ENCODE measurements around the gene BTRC.
A peak's percentile ranks its signal among the peaks of the same experiment; 100 is the strongest.
"Not testable (repeated sequence)": the region's sequence is repeated elsewhere in the genome, so short reads cannot be mapped to it uniquely, and the experiment has no call there.

The BTRC gene

GRCh38 chr10:101375076-101375475 is 21.1 kb downstream of the BTRC start:
- peak overlapping the region in 5 of 11 experiments; percentile 36 to 56 (median 42); a peak in 11 of 22 replicates for H3K4me2 ChIP-seq
- no peak overlapping the region for H3K27ac ChIP-seq
- H3K4me3 ChIP-seq, result no peak overlapping the region
- no peak for TF ChIP-seq Cebpa-rat (IDR thresholded peaks at IDR 0.05)
- H3K9ac ChIP-seq, result no peak overlapping the region
- peaks cover 2 to 46% (median 13%) of the 10 kb centered on the region in 11 experiments; a peak in 16 of 22 replicates for H3K36me3 ChIP-seq
- H3K9me3 ChIP-seq (replicated peaks in 1 of 11), result no peaks in the 10 kb centered on the region; a peak in 1 of 22 replicates
- peaks cover 0 to 11% (median 7%) of the 10 kb centered on the region in 10 experiments; a peak in 12 of 20 replicates for H3K4me1 ChIP-seq
- H4K20me1 ChIP-seq, result peaks cover 0 to 62% (median 15%) of the 10 kb centered on the region in 11 experiments; a peak in 13 of 22 replicates
- H3K27me3 ChIP-seq, result no peaks in the 10 kb centered on the region

- no peaks in the 10 kb centered on the region for H3K27me3 ChIP-seq
- peaks cover 0 to 25% (median 10%) of the 10 kb centered on the region in 11 experiments; a peak in 7 of 22 replicates for H3K36me3 ChIP-seq
- H3K9me3 ChIP-seq (replicated peaks in 1 of 11), result no peaks in the 10 kb centered on the region
- no peak overlapping the region for H3K4me3 ChIP-seq
- peaks cover 4 to 83% (median 33%) of the 10 kb centered on the region in 11 experiments; a peak in 16 of 22 replicates for H4K20me1 ChIP-seq
- H3K4me2 ChIP-seq, result no peak overlapping the region
- no peak for TF ChIP-seq Cebpa-rat (IDR thresholded peaks at IDR 0.05)
- no peak overlapping the region for H3K27ac ChIP-seq
- H3K9ac ChIP-seq, result no peak overlapping the region
- H3K4me1 ChIP-seq, result peaks cover 0 to 9% (median 6%) of the 10 kb centered on the region in 10 experiments; a peak in 12 of 20 replicates
Observed at GRCh38 chr10:101379663-101380352, 25.8 kb downstream of the BTRC start.

GRCh38 chr10:101380353-101381017 is 26.5 kb downstream of the BTRC start:
- Histone ChIP-seq H3K27ac (no peak overlapping the region), H3K4me2 (no peak overlapping the region), H4K20me1 (peaks cover 4 to 80% (median 27%) of the 10 kb centered on the region in 11 experiments; a peak in 16 of 22 replicates)

GRCh38 chr10:101385866-101386658 is 32.1 kb downstream of the BTRC start:
- Histone ChIP-seq H3K9me3 (replicated peaks in 1 of 11) (no peaks in the 10 kb centered on the region), H3K4me2 (no peak overlapping the region), H3K4me3 (no peak overlapping the region), H3K27ac (no peak overlapping the region), H3K27me3 (no peaks in the 10 kb centered on the region), H3K36me3 (peaks cover 0 to 6% (median 0%) of the 10 kb centered on the region in 11 experiments; a peak in 3 of 22 replicates), H3K9ac (no peak overlapping the region), H3K4me1 (no peaks in the 10 kb centered on the region), H4K20me1 (peaks cover 0 to 75% (median 24%) of the 10 kb centered on the region in 11 experiments; a peak in 13 of 22 replicates)
- no peak for TF ChIP-seq Cebpa-rat (IDR thresholded peaks at IDR 0.05)

More at GRCh38 chr10:101380353-101381017, 26.5 kb downstream of the BTRC start:
- TF ChIP-seq Cebpa-rat (IDR thresholded peaks at IDR 0.05), result no peak
- peaks cover 0 to 3% (median 0%) of the 10 kb centered on the region in 10 experiments; a peak in 5 of 20 replicates for H3K4me1 ChIP-seq
- no peak overlapping the region for H3K9ac ChIP-seq
- H3K27me3 ChIP-seq, result no peaks in the 10 kb centered on the region
- H3K4me3 ChIP-seq, result no peak overlapping the region
- H3K9me3 ChIP-seq (replicated peaks in 1 of 11), result no peaks in the 10 kb centered on the region
- peaks cover 0 to 18% (median 9%) of the 10 kb centered on the region in 11 experiments; a peak in 7 of 22 replicates for H3K36me3 ChIP-seq

GRCh38 chr10:101386659-101387259 is 32.8 kb downstream of the BTRC start:
- no peak overlapping the region for H3K27ac ChIP-seq
- H3K9me3 ChIP-seq (replicated peaks in 1 of 11), result no peaks in the 10 kb centered on the region
- no peak overlapping the region for H3K4me3 ChIP-seq
- H4K20me1 ChIP-seq, result peaks cover 0 to 71% (median 24%) of the 10 kb centered on the region in 11 experiments; a peak in 10 of 22 replicates
- no peak for TF ChIP-seq Cebpa-rat (IDR thresholded peaks at IDR 0.05)
- H3K4me2 ChIP-seq, result no peak overlapping the region
- no peaks in the 10 kb centered on the region for H3K4me1 ChIP-seq
- no peaks in the 10 kb centered on the region for H3K27me3 ChIP-seq
- peaks cover 0 to 6% (median 0%) of the 10 kb centered on the region in 11 experiments; a peak in 3 of 22 replicates for H3K36me3 ChIP-seq
- H3K9ac ChIP-seq, result no peak overlapping the region

GRCh38 chr10:101388676-101389276 is 34.8 kb downstream of the BTRC start:
- no peak overlapping the region for H3K4me3 ChIP-seq
- H3K9ac ChIP-seq, result no peak overlapping the region
- TF ChIP-seq Cebpa-rat (IDR thresholded peaks at IDR 0.05), result no peak
- peaks cover 0 to 72% (median 19%) of the 10 kb centered on the region in 11 experiments; a peak in 10 of 22 replicates for H4K20me1 ChIP-seq
- no peaks in the 10 kb centered on the region for H3K4me1 ChIP-seq
- no peak overlapping the region for H3K4me2 ChIP-seq
- H3K27ac ChIP-seq, result no peak overlapping the region
- peaks cover 0 to 6% (median 0%) of the 10 kb centered on the region in 11 experiments; a peak in 3 of 22 replicates for H3K36me3 ChIP-seq
- no peaks in the 10 kb centered on the region for H3K27me3 ChIP-seq
- H3K9me3 ChIP-seq (replicated peaks in 1 of 11), result no peaks in the 10 kb centered on the region

DNA sequence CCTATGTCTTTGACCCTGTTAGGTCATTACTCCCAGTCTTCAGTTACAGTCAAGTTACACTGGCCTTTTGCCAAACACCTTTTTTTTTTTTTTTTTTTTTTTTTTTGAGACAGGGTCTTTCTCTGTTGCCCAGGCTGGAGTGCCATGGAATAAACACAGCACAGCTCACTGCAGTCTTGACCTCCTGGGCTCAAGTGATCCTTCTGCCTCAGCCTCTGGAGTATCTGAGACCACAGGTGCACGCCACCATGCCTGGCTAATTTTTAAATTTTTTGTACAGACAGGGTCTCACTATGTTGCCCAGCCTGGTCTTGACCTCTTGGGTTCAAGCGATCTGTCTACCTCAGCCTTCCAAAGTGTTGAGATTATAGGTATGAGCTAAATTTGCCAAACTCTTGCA is 35.6 kb downstream of the BTRC start:
- H3K27ac ChIP-seq; H3K9ac ChIP-seq; H3K9me3 ChIP-seq (replicated peaks in 1 of 11); H3K4me3 ChIP-seq; H3K36me3 ChIP-seq; H3K4me2 ChIP-seq; H3K27me3 ChIP-seq; H3K4me1 ChIP-seq: not testable (repeated sequence)
- H4K20me1 ChIP-seq, result peaks cover 0 to 71% (median 17%) of the 10 kb centered on the region in 11 experiments; a peak in 11 of 22 replicates

DNA sequence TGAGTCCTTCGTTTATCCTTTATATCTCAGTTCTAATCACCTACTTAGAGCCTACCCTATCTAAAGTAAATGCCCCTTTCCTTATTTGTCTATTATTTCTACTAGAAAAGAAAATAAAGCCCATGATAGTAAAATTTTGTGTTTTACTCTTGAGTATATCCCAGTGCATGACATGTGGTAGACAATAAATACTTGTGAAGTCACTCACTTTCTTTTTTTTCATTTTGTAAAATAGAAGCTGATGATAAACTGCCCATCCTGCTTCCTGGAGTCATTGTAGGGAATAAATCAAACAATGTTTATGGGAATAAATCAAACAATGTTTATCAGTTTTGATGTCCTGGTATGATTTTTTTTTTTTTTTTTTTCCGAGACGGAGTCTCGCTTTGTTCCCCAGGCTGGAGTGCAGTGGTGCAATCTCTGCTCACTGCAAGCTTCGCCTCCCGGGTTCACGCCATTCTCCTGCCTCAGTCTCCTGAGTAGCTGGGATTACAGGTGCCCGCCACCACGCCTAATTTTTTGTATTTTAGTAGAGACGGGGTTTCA is 36.1 kb downstream of the BTRC start:
- Histone ChIP-seq H3K4me3 (no peak overlapping the region), H4K20me1 (peaks cover 0 to 71% (median 16%) of the 10 kb centered on the region in 11 experiments; a peak in 11 of 22 replicates), H3K9ac (no peak overlapping the region), H3K9me3 (replicated peaks in 1 of 11) (no peaks in the 10 kb centered on the region), H3K4me1 (peaks cover 0 to 7% (median 0%) of the 10 kb centered on the region in 10 experiments; a peak in 1 of 20 replicates), H3K4me2 (no peak overlapping the region), H3K27ac (no peak overlapping the region), H3K27me3 (no peaks in the 10 kb centered on the region), H3K36me3 (peaks cover 0 to 6% (median 0%) of the 10 kb centered on the region in 11 experiments; a peak in 3 of 22 replicates)
- TF ChIP-seq Cebpa-rat (IDR thresholded peaks at IDR 0.05), result no peak

All from BLaER1 treated with 17β-estradiol and CSF1 and Interleukin-3, amounts not matched to agents 10 nM and 100 nM (cell line).